NOMO-1 treated with DMSO at 0.1 percent for 48 hours (cell line): ENCODE measurements around the gene ASXL2.

ENCODE experiments used
- DNase-seq: peaks from one replicate; lab custom pipeline; 2025; ENCODE audit not compliant: unreplicated experiment; lab: John Stamatoyannopoulos, UW

The ASXL2 gene

DNA sequence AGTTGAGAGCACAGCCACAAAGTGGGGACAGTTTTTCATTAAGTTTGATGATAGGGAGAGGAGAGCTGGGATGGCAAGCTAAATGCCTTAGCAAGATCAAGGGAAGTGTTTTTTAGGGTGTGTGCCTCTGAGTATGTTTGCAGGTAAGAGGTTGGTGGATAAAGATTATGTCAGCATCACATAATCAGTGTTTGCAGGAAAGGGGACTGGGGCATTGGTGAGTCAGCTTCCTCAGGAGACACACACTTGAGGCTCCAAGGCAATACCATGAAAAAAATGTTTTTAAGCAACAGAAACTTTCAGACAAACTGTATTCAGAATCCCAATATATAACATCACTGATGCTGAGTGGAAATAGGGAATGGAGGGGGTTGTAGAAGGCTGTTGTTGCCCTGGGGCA lies 179.5 kb downstream of the ASXL2 start:
- no peak for DNase-seq

DNA sequence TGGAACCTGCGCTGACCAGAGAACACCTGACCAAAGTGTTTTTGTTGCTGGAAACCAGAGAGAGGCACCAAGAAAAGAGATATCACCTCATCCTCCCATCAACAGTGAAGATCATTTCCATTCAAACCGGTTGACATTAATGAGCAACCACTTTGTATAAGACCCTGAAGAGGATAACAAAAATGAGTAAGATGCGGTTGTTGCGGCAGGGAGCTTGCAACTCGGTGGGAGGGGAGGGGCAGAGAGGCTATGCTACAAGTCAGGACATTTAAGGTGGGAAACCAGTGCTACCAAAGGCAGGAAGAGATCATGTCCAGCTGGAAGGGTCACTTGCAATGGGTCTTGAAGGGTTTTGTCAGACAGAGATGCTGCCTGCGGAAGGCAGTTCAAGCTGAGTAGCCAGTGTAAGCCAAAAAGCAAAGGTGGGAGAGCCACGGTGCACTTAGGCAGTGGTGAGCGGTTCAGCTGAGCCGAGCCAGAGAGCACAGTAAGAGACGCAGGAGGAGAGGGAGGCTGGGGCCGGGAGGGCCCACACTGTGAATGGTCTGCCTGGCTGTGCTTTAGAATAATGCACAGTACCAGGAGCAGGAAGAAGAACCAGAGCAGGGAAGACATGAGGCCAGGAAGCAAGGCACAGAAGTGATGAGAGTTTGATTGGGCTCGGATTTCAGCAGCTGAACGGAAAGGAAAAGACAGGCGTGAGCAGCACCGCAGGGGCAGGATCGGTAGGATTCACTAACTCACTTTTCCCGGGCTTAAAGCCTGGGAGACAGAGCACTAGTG lies 180.5 kb downstream of the ASXL2 start:
- no peak for DNase-seq

DNA sequence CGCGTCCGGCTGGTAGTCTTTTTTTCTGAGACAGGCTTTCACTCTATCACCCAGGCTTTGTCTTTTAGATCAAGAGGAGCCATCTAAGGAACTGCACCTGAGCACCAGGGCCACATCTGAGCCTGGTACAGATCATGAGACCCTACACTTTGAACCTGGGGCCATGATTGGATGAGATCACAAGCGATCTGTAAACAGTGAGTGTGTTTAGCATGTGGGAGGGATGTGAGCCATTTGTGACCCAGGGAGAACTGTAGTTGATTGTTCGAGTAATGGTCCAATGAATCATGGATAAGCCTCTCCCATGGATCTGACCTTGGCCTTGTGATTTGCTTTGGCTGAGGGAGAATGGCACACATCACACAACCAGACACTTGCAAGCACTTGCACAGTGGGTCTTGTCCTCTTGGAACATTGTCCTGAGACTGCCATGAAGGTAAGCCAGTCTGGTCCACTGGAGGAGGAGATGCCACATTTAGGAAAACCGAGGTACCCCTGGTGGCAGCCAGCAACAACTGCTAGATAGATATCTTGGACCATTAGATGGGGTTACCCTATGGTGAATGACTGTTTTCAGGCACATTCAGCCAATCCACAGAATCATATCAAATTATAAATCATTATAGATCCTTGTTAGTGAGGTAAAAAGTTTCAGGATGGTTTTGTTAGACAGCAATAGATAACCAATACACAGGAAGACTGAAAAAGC lies 185.4 kb downstream of the ASXL2 start:
- DNase-seq = no peak

DNA sequence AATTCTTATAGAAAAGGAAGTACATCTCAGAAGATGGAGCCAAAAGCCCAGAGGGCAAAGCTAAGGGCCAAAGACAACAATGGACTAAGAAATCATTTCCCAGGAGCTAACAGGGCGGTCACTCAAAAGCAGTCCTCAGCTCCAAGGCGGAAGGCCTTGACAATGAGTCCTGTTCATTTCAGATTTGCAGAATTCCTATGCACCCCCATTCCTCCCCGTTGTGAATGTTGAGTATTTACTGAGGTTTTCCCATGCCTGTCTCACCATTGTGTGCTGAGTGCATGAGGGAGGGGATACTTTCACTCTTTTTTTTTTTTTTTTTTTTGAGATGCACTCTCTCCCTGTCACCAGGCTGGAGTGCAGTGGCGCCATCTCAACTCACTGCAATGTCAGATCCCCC lies 186.1 kb downstream of the ASXL2 start:
- DNase-seq = no peak

DNA sequence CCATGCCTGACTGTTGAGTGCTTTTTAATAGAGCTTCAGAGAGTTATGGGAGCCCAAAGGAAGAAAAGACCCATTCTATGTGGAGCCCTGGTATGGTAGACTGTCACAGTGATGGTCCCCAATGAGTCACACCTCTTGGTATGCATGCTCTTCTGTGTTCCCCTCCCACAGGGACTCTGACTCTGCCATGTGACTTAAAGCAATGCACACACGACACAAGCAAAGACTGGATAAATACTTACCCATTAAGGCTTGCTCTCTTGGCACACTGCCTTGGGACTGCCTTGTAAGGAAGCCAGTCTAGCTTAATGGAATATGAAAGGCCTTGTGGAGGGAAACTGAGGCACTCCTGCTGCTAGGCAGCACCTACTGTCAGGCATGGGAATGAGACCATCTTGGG lies 188.2 kb downstream of the ASXL2 start:
- DNase-seq = no peak

DNA sequence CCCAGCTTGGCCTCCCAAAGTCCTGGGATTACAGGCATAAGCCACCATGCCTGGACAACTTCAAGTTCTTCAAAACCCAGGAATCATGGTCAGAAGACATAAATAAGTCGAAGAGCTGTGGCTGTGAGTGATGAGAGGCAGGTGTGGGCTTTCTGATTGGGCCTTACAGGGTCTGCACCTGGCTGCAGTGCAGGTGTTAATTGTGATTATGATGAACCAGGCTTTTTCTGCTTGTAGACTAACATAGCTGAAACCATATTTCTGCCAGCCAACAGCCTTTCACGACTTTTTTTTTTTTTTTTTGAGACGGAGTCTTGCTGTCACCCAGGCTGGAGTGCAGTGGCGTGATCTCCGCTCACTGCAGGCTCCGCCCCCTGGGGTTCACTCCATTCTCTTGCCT lies 190.1 kb downstream of the ASXL2 start:
- no peak for DNase-seq

DNA sequence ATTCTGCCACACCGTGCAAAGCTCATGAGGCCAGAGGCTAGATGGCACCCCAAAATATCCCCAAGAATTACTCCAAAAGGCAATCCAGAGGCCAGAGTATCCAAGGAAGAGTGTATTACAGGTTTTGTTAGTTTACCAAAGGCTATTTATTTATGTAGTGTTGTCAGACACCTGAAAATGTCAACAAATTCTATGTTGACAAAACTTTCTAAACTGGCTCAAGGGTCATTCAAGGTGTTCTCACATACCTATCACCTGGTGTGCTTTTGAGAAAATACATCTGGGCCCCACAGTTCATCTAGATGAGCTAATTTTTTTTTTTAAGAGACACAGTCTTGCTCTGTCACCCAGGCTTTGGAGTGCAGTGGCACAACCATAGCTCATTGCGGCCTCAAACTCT lies 192.5 kb downstream of the ASXL2 start:
- DNase-seq = no peak

DNA sequence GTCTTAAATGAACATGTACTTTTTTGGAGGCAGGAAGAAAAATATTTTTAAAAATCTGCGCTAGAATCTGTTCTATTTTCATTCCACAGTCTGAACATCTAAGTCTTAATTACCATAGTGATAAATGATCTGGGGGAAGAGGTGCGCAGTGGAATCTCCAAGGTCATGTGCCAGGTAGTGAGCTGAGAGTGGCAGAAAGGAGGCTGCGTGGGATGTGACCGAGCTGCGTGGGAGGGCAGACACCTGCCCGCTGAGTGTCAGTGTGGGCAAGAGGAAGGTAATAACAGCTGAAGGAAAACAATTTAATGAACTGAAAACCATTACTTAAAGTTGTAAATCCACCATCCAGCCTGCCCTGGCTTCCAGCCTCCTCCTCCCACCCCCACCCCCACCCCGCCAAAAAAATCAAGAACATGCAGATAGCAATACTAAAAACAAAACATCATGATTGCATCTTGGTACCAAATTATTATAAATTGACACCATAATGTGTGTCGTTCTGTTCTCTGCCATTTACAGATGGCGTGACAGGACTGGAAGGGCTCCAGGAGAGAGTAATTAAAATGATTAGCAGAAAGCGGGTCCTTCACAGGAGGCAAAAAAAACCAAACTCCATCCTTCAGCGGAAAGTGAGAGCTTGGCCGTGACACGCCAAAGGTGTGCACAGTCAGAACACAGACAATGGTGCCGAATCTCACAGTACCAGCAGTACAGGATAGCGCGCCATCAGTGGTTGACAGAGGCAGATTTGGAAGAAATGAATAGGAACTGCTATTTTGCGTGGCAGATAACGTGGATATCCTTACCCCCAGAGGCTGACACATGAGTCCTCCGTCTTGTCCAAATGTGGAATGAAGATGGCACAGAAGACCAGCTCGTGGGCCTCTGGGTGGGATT lies 193.5 kb downstream of the ASXL2 start:
- DNase-seq = no peak
